HG03108 (cell line): ENCODE results near the gene IGSF9B.

Experiments
- ATAC-seq: cut with Tn5 transposase; IDR thresholded peaks from one replicate; pipeline ENCODE4 v1.9.1; 2021; ENCODE audit warnings: moderate library complexity; ENCODE audit not compliant: unreplicated experiment

IGSF9B gene

DNA sequence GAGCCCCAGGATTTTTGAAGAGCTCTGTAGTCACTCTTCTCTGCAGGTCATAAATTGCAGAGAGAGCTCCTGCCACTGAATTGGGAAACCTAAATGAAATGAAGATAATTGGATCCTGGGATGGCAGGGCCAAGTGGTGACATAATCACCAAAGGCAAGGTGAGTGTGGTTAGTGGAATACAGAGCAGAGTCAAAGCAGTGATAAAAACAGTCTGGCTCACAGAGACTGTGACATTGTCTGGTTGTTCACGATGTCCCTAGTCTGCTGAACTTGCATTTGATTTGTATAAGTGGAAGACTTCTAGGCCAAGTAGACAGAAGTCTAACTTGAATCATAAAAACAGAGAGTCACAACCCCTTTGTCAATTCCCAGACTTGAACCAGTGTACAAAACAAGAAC lies 84.6 kb downstream of the IGSF9B start:
- no peak for ATAC-seq

DNA sequence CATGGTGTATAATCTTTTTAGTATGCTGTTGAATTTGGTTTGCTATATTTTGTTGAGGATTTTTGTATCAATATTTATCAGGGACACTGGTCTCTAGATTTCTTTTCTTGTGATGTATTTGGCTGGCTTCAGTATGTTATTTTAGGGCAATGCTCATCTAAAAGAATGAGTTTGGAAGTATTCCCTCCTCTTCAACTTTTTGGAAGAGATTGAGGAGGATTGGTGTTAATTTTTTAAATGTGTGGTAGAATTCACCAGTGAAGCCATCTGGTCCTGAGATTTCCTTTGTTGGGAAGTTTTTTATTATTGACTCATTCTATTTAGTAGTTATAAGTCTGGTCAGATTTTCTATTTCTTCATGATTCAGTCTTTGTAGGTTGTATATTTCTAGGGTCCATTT lies 89.3 kb downstream of the IGSF9B start:
- ATAC-seq = no peak

DNA sequence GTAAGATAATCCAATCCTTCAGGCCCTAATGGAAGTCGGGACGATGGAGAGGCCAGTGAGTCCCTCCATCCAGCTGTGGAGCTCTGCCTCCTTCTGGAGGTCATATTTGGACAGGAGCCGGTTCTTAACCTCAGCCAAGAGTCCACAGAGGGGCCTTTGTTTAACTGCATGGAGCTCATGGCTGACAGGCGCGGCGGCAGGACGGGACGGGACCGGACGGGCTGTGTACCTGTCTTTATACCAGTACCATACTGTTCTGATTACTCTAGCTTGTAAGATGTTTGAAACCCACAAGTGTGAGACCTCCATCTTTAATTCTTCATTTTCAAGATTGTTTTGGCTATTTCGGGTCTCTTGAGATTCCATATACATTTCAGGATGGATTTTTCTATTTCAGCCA lies 91.3 kb downstream of the IGSF9B start:
- ATAC-seq = no peak

DNA sequence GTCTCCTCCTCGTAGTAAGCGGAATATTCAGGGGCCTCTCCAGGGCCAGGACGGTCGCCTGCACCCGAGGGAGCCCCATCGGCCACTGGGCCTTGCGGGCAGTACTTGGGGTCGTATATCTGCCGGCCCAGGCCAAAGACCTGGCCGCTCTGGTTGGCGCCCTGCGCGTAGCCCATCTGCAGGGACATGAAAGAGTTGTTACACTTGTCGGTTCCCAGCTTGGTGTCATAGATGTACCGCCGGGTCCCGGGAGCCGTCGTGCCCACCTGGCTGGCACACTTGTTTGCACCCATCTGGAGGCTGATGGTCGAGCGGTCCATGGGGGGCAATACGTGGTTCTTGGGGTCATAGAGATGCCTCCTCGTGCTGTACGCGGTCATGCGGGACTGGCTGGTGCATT lies 92.0 kb downstream of the IGSF9B start:
- no peak for ATAC-seq

DNA sequence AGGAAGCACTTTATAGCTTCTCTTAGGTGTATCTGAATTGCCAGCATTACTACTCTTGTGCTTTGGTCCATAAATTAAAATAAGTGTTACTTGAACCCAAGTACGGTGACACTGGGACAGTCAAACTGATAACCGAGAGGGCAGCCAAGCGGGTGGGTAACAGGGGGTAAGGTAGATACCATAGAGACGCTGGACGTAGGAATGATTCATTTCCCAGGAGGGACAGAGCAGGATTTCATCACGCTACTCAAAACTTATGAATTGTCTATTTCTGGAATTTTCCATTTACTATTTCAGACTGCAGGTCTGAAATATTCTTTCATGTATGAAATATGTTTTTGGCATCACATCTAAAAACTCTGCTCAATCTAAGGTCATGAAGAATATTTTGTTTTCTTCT lies 96.6 kb downstream of the IGSF9B start:
- no peak for ATAC-seq
